ENCODE results near the gene OR2AT4.
"Not testable (repeated sequence)": the region's sequence is repeated elsewhere in the genome, so short reads cannot be mapped to it uniquely, and the experiment has no call there.

Gene OR2AT4

DNA sequence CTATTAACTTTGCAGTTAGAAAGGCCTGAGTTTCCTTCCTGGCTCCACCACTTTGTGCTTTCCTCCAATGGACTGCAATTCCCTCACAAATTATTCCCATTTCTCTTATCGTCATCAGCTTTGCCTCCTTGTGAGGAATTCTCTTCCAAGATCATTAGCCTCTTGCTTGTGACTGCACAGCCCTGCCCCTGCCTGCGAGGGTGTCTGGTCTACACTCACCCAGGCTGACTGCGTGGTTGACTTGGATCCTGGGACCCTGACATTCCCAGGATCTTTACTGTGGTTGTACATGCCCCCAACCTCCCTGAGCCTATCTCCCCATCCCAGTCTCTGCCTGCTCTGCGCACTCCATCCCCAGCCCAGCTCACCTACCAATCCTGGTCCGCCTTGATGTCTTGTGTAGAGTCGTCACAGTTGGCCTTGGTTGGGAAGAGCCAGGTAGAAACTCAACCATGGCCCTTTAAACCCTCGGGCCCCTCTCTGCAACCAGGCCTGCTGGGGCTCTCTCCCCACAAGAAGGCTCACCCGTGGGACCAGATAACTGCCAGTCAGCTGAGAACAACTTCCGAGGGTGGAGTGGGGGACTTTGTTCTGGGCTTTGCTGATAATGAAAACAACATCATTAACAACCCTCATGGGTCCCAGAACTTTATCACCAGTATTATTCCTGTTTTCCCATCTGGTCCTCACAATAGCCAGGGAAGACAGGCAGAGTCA is at the start of gene OR2AT4:
Gene OR2AT4 (minus strand): TSS at position 421 of the 717 bp plus-strand sequence.
- no peak for DNase-seq

- DNase-seq: no peak
Observed at GRCh38 chr11:75145972-75146519, 49.4 kb upstream of the OR2AT4 start.

DNA sequence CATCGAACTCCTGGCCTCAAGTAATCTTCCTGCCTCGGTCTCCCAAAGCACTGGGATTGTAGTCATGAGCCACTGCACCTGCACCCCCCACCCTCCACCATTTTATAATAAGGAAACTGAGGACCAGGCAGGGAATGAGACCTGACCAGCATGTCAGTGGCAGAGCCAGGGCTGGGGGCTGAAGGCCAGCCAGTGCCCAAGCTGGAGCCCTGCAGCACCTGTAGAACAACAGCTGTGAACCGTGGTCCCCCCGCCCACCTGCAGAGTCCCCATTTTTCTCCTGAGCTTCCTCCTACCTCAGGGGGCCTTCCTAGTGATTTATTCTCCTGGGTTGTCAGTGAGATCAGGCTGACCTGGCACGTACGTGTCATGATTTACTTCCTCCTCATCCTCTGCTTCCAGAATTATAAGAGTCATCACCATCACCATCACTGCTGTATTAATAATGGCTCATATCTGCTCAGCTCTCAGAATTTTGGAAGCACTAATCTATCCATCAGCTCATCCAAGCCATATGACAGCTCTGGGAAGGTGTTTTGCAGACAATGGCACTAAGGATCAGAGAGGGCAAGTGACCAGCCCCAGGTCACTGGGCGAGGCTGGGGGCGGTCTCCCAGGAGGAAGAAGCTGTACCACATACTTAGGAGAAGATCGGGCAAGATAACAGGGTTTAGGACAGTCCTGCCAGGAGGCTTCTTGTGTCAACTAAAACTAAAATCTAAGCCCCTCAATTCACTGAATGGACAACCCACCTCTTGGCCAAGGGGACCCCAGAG is 48.7 kb upstream of the OR2AT4 start:
- no peak for DNase-seq

GRCh38 chr11:75144716-75145014 is 48.0 kb upstream of the OR2AT4 start:
- DNase-seq: no peak

DNA sequence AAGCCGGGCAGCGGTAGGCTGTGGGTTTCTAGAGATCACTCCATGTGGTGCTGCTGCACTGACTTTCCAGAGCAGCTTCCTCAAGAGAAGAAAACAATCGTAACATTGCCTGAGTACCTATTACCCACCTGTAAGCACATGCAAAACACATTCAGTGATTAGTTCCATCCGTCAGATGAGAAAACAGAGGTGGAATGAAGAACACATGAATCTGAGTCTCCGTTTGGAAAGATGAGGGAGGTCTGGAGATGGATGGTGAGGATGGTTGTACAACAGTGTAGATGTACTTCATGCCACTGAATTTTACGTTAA is 46.7 kb upstream of the OR2AT4 start:
- no peak for DNase-seq

GRCh38 chr11:75142714-75143419 is 46.2 kb upstream of the OR2AT4 start:
- peak in 45 of 56 donors; percentile 10 to 87 (median 56) for DNase-seq

GRCh38 chr11:75141166-75141565 is 44.5 kb upstream of the OR2AT4 start:
- no peak for DNase-seq

DNA sequence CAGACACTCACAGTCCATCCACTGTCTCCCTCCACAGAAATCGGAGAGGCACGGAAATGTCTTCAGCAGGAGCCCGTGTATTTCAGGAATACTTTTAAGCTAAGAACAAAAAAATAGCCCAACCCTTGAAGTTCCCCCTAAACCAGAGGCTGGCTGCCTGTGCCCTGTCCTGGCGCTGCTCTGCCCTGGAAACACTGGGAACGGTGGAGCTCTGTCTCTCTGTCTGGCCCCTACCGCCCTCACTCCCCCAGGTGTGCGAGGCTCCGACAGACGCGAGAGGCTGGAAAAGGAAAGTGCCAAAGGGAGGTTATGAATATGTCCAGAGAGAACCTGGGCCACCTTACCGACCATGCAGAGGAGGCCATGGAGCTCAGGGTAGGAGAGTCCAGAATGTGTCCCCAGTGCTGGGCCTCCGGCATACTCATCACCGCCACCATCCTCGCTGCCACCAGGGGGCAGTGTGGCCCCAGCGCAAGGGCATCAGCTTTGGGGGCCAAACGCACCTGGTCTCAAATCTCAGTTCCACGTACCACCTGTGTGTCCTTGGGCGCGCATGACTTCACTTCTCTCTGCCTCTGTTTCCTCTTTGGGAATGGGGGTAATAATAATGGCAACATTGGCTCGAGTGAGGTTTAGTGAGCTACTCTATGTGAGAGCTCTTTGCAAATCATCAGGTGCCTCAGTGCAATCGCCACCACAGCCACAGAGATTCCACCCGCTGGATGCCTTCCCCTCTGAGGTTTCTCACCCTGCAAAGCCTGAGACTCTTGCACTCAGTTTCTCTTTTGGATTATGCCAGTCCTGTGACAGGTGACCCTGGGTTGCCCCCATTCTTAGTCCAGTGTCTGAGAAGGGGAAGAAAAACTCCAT is 43.8 kb upstream of the OR2AT4 start:
- DNase-seq: peak in 32 of 56 donors; percentile 6 to 77 (median 34)

- DNase-seq: no peak
Observed at GRCh38 chr11:75135651-75136050, 39.0 kb upstream of the OR2AT4 start.

- no peak for DNase-seq
Observed at GRCh38 chr11:75135021-75135650, 38.5 kb upstream of the OR2AT4 start.

DNA sequence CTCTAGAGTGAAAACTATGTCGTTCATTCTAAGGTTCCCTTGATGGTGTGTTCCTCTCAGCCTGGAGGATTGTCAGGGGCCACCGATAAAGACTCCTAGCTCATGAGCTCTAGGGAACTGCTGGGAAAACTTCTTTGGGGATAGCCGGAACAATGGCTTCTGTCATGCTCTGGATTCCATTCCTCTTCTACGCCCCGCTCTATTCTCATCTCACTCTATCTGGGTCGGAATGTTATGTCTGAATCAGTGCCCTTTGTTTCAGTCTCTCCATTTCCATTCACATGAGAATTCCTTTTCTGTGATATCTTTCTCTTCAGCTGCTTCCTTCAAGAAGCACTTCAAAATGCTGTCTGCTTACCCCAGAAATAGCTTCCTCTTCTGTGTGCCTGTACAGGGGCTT is 37.3 kb upstream of the OR2AT4 start:
- no peak for DNase-seq

DNA sequence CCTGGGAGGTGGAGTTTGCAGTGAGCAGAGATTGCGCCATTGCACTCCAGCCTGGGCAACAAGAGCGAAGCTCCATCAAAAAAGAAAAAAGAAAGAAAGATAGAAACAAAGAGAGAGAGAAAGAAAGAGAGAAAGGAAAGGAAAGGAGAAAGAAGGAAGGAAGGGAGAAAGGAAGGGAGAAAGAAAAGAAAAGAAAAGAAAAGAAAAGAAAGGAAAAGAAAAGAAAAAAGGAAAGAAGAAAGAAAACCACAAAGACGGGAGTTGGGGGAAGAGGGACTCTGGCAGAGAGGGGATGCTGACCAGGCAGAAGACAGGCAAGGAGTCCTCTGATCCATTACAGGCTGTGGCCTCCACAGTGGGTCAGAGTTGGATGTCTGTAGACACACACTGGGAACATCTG is 35.4 kb upstream of the OR2AT4 start:
- no peak for DNase-seq

GRCh38 chr11:75126564-75126963 is 29.9 kb upstream of the OR2AT4 start:
- DNase-seq: no peak

- no peak for DNase-seq
Observed at GRCh38 chr11:75118577-75118976, 21.9 kb upstream of the OR2AT4 start.

GRCh38 chr11:75114465-75114864 is 17.8 kb upstream of the OR2AT4 start:
- no peak for DNase-seq

DNA sequence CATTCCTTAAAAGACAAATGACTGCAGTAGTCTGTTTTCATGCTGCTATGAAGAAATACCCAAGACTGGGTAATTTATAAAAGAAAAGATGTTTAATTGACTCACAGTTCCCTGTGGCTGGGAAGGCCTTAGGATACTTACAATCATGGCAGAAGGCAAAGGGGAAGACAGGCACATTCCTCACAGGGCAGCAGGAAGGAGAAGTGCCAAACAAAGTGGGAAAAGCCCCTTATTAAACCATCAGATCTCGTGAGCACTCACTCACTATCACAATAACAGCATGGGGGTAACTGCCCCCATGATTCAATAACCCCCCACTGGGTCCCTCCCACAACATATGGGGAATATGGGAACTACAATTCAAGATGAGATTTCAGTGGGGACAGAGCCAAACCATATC is 16.4 kb upstream of the OR2AT4 start:
- DNase-seq: no peak

GRCh38 chr11:75112200-75112599 is 15.5 kb upstream of the OR2AT4 start:
- DNase-seq: no peak

DNA sequence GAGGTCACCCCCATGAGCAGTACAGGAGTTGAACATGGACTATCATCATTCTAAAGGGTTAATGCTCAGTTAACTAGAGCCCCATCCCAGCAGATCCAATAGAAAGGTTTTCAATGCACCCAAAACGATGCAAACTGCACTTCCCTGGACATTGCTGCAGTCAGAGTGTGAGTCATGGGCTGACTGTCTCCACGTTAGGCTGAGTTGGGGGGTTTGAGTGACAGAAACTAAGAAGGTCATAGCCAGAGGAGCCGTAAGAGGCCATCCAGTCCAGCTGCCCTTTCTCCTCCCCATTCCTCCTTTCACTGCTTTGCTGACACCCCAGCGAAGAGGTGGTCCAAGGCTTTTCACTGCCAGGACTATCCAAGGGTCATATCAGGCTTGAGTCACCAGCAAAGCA is 10.5 kb upstream of the OR2AT4 start:
- no peak for DNase-seq

DNA sequence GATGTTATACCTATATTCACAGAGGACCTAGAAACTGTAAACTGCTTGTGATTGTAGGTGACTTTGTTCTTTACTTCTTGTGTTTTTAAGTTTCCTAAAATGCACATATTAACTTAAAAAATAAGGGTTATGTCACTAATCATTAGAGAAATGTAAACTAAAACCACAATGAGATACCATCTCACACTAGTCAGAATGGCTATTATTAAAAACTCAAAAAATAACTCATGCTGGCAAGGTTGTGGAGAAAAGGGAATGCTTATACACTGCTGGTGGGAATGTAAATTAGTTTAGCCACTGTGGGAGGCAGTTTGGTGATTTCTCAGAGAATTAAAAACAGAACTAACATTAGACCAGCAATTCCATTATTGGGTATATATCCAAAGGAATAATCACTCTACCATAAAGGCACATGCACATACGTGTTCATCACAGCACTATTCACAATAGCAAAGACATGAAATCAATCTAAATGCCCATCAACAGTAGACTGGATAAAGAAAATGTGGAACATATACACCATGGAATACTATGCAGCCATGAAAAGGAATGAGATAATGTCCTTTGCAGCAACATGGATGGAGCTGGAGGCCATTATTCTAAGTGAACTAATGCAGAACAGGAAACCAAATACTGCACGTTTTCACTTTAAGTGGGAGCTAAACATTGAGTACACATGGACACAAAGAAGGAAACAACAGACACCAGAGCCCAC is 9.4 kb upstream of the OR2AT4 start:
- DNase-seq: not testable (repeated sequence)

DNA sequence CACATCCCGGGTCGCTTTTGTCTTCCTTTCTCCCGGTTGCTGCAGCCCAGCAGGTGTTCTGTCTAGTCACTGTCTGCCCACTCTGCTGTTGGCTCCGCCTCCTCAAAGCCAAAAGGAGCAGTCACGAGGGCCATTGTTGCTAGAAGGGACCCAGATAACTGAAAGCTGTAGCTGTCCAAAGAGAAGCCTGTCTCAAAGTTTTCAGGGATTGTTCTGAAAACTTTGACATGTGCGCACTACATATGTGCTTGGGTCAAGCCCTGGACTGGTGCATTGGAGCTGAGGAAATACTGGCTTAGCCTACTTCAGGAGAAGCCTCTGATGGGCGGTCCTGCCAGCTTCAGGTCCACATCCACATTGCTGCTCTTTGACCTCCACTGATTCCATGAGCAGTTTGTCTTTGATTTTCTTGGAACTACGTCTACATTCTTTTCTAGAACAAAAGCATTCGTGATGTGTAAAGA is 8.8 kb upstream of the OR2AT4 start:
- no peak for DNase-seq

Measured in nucleus accumbens (tissue), 56 donors.